ENCODE results near the gene DYRK4. TPM values are rescaled to one million over a fixed set of nuclear protein-coding genes. Genes with fewer than 3 reads are reported as not detected.

DYRK4 gene
- total and polyA plus RNA-seq, 2 of the 8 experiments (the other 6 are each of a cell fraction or from before 2014, with no cell fraction given) = 10.5 to 11.4 TPM

- TF ChIP-seq CHD7 (IDR thresholded peaks at IDR 0.05; ENCODE audit: insufficient replicate concordance, low read length) (no peak), SIRT6 (IDR thresholded peaks at IDR 0.05; ENCODE audit: low read length) (no peak), KDM5A (IDR thresholded peaks at IDR 0.05; ENCODE audit: low read length) (no peak), TAF1 (IDR thresholded peaks at IDR 0.05; ENCODE audit: low read depth, low read length) (peak; percentile 50; the same call in 1 of the 2 replicates), PHF8 (conservative IDR thresholded peaks at IDR 0.05; ENCODE audit: low read depth, low read length) (peak; percentile 66), KDM1A (IDR thresholded peaks at IDR 0.05; ENCODE audit: borderline replicate concordance, low read length) (no peak), YY1 (IDR thresholded peaks at IDR 0.05; ENCODE audit: low read depth, low read length) (peak; percentile 69; the same call in 1 of the 2 replicates), ATF2 (IDR thresholded peaks at IDR 0.05; ENCODE audit: low read length) (no peak), TCF12 (IDR thresholded peaks at IDR 0.05; ENCODE audit: low read depth, low read length) (0 out of 2 replicates have a peak, but pooled peaks have one; percentile 7), MAFK (IDR thresholded peaks at IDR 0.05; ENCODE audit: low read depth, low read length) (no peak)
These were observed 42.7 kb downstream of the DYRK4 start (continued) for GRCh38 chr12:4604684-4605193.

Data from H1 (cell line).